Breast epithelium (tissue), 3 donors: Measurements from ENCODE around the gene VPS52.

ENCODE experiments used
- CTCF ChIP-seq, 3 donors: fragments of 450-650 bp; IDR thresholded peaks; one replicate each; pipeline ENCODE4 v1.5.1; 2016 to 2017; ENCODE audit warnings: antibody characterized with exemption in 3 of 3, mild to moderate bottlenecking in 3 of 3, moderate library complexity in 3 of 3
- POLR2A ChIP-seq: fragments of 450-650 bp; IDR thresholded peaks from one replicate; pipeline ENCODE4 v1.6.1; 2016; ENCODE audit warnings: antibody characterized with exemption, mild to moderate bottlenecking, moderate library complexity

DNA sequence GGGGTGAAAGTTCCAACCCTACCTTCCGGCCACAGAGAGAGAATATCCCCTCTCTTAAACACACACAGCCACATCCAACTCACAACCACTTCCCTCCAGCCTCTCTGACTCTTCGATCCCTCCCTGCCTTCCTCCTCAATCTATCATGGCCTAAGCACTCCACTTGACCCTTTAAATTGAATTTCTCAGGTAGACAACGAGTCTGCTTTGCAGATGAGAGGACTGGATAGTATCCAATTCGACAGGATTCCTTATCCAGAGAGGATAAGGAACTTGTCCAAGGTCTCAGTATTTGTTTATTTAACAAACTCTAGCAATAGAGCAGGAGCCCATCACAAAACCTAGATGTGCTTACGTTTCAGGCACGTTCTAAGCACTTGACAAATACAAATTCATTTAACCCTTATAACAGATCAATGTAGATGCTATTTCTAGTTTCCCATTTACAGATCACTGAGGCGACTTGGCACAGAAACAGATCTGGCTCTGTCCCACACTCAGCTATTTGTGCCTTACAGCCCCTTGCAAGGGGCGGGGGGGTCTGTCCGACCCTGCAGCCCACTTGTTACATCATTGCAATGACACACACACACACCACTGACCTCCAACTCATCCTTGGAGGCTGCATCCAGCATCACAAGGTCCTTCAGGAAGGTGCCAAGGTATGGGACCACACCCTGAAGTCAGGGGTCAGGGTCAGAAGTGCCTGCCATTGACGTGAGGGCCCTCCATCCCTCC, 22.6 kb upstream of the VPS52 start:
- TF ChIP-seq POLR2A (no peak), CTCF (IDR thresholded peaks at IDR 0.05) (no peak)
